Measurements from ENCODE around the gene ELAPOR1.

DNA sequence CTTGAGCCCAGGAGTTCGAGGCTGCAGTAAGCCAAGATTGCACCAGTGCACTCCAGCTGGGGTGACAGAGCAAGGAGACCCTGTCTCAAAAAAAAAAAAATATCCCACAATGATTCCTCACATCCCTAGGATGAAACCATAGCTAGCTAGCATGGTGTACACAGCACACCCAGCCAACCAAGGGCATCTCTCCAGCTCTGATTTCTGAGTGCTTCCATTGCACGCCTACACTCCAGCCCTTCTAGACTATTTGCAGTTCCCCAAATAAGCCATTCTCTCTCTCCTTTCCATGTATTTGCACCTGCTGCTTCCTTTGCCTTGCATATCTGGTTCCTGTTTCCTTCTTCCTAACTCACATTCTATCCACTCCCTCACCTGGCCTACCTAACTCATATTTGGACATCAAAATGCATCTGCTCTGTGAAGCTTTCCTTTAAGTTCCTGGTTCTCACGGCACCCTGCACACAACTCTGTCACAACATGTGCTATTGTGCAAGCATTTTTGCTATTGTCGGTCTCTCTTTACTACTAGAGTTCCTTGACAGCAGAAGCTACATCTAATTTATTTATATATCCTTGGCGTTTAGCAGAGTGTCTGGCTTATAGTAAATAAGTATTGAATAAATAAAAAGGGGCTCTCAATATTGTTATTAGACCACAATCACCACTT, 2.4 kb upstream of the ELAPOR1 start:
- TF ChIP-seq POLR2A (IDR thresholded peaks at IDR 0.05) (no peak), POLR2AphosphoS5 (IDR thresholded peaks at IDR 0.05; ENCODE audit: insufficient read depth in 1 of 2, low read depth in 1 of 2) (no peak)
- TF ChIP-seq, protein P1, sequence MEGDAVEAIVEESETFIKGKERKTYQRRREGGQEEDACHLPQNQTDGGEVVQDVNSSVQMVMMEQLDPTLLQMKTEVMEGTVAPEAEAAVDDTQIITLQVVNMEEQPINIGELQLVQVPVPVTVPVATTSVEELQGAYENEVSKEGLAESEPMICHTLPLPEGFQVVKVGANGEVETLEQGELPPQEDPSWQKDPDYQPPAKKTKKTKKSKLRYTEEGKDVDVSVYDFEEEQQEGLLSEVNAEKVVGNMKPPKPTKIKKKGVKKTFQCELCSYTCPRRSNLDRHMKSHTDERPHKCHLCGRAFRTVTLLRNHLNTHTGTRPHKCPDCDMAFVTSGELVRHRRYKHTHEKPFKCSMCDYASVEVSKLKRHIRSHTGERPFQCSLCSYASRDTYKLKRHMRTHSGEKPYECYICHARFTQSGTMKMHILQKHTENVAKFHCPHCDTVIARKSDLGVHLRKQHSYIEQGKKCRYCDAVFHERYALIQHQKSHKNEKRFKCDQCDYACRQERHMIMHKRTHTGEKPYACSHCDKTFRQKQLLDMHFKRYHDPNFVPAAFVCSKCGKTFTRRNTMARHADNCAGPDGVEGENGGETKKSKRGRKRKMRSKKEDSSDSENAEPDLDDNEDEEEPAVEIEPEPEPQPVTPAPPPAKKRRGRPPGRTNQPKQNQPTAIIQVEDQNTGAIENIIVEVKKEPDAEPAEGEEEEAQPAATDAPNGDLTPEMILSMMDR (IDR thresholded peaks at IDR 0.05) = no peak
